ENCODE measurements around the gene TMEM54.

DNA sequence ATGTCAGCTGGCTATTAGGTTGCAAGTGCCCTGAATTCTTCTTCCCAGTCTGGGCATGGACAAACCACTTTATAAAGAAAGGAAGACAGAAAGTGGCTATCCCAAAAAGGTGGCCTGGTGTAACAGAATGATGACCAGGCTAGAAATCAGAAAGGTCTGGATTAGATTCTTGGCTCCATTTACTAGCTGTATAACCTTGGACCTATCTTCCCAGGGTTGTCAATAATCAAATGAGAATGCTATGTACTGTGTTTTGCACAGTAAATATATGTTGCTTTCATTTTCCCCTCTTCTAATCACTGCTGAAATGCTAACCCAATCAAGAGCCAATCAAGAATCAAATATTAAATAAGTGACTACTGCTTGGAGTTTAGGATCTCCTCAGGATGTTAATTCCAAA, 43.0 kb upstream of the TMEM54 start:
- TF ChIP-seq ZNF768 (tag by site-specific recombination; IDR thresholded peaks at IDR 0.05) (no peak), KLF16 (tag by site-specific recombination; IDR thresholded peaks at IDR 0.05) (no peak), ZNF48 (tag by site-specific recombination; IDR thresholded peaks at IDR 0.05) (no peak), OSR2 (tag by site-specific recombination; IDR thresholded peaks at IDR 0.05) (no peak), HOXA7 (CRISPR knock-in tag; IDR thresholded peaks at IDR 0.05; ENCODE audit: borderline replicate concordance) (no peak), ZNF335 (tag by site-specific recombination; conservative IDR thresholded peaks at IDR 0.05) (no peak), ZSCAN30 (tag by site-specific recombination; IDR thresholded peaks at IDR 0.05) (no peak), ZNF148 (tag by site-specific recombination; IDR thresholded peaks at IDR 0.05; ENCODE audit: borderline replicate concordance) (no peak), ZNF585B (tag by site-specific recombination; IDR thresholded peaks at IDR 0.05) (no peak), ZNF423 (tag by site-specific recombination; IDR thresholded peaks at IDR 0.05) (no peak)
- TF ChIP-seq, protein P1, sequence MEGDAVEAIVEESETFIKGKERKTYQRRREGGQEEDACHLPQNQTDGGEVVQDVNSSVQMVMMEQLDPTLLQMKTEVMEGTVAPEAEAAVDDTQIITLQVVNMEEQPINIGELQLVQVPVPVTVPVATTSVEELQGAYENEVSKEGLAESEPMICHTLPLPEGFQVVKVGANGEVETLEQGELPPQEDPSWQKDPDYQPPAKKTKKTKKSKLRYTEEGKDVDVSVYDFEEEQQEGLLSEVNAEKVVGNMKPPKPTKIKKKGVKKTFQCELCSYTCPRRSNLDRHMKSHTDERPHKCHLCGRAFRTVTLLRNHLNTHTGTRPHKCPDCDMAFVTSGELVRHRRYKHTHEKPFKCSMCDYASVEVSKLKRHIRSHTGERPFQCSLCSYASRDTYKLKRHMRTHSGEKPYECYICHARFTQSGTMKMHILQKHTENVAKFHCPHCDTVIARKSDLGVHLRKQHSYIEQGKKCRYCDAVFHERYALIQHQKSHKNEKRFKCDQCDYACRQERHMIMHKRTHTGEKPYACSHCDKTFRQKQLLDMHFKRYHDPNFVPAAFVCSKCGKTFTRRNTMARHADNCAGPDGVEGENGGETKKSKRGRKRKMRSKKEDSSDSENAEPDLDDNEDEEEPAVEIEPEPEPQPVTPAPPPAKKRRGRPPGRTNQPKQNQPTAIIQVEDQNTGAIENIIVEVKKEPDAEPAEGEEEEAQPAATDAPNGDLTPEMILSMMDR (tag by site-specific recombination; IDR thresholded peaks at IDR 0.05): no peak
- TF ChIP-seq, protein P2, sequence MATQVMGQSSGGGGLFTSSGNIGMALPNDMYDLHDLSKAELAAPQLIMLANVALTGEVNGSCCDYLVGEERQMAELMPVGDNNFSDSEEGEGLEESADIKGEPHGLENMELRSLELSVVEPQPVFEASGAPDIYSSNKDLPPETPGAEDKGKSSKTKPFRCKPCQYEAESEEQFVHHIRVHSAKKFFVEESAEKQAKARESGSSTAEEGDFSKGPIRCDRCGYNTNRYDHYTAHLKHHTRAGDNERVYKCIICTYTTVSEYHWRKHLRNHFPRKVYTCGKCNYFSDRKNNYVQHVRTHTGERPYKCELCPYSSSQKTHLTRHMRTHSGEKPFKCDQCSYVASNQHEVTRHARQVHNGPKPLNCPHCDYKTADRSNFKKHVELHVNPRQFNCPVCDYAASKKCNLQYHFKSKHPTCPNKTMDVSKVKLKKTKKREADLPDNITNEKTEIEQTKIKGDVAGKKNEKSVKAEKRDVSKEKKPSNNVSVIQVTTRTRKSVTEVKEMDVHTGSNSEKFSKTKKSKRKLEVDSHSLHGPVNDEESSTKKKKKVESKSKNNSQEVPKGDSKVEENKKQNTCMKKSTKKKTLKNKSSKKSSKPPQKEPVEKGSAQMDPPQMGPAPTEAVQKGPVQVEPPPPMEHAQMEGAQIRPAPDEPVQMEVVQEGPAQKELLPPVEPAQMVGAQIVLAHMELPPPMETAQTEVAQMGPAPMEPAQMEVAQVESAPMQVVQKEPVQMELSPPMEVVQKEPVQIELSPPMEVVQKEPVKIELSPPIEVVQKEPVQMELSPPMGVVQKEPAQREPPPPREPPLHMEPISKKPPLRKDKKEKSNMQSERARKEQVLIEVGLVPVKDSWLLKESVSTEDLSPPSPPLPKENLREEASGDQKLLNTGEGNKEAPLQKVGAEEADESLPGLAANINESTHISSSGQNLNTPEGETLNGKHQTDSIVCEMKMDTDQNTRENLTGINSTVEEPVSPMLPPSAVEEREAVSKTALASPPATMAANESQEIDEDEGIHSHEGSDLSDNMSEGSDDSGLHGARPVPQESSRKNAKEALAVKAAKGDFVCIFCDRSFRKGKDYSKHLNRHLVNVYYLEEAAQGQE (tag by site-specific recombination; IDR thresholded peaks at IDR 0.05): no peak
- TF ChIP-seq, protein P3, sequence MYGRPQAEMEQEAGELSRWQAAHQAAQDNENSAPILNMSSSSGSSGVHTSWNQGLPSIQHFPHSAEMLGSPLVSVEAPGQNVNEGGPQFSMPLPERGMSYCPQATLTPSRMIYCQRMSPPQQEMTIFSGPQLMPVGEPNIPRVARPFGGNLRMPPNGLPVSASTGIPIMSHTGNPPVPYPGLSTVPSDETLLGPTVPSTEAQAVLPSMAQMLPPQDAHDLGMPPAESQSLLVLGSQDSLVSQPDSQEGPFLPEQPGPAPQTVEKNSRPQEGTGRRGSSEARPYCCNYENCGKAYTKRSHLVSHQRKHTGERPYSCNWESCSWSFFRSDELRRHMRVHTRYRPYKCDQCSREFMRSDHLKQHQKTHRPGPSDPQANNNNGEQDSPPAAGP (tag by site-specific recombination; IDR thresholded peaks at IDR 0.05): no peak

All from HEK293 (cell line).